Lower leg skin (tissue), 4 donors: ENCODE results near the gene ZNF765. TPM values are rescaled to one million over a fixed set of nuclear protein-coding genes. Genes with fewer than 3 reads are reported as not detected.
A peak's percentile ranks its signal among the peaks of the same experiment; 100 is the strongest.
"Not testable (repeated sequence)": the region's sequence is repeated elsewhere in the genome, so short reads cannot be mapped to it uniquely, and the experiment has no call there.

Experiments
- DNase-seq, 2 donors: peaks; one replicate each; pipeline ENCODE4 v3.0.0-alpha.2; 2019; ENCODE audit warnings: low spot score in 2 of 2
- H3K4me3 ChIP-seq: fragments of 200-600 bp; sonication (generic); 2 replicates; pipeline ENCODE4 v1.5.1; 2017; ENCODE audit warnings: mild to moderate bottlenecking, low read depth; ENCODE audit not compliant: poor library complexity, severe bottlenecking
- POLR2A ChIP-seq, 2 donors: fragments of 450-650 bp; IDR thresholded peaks; one replicate each; pipeline ENCODE4 v1.6.1; 2016 to 2017; ENCODE audit warnings: antibody characterized with exemption in 2 of 2, mild to moderate bottlenecking in 1 of 2, moderate library complexity in 1 of 2
- WGBS, 2 donors: methylation state at CpG; one replicate each; pipeline ENCODE4 v1.1.5; 2018; 5-methylcytosine and 5-hydroxymethylcytosine counted together
- intact Hi-C: fragments of 100-400 bp; cut with DNase I; formaldehyde crosslinking; loops from one replicate; pipeline ENCODE4 v1.15.0; 2023; ENCODE audit warnings: low total_unique reads
- total RNA-seq, 4 donors: library from RNA; depleted of rRNA; stranded (reverse); fragments of >200 nt; gene quantifications; one replicate each; pipeline ENCODE4 v1.1.0, GENCODE V29; 2016
- TF ChIP-seq, protein P1 (sequence below), 3 donors: fragments of 450-650 bp; IDR thresholded peaks; one replicate each; pipeline ENCODE4 v1.5.1; 2016; ENCODE audit warnings: antibody characterized with exemption in 3 of 3, mild to moderate bottlenecking in 3 of 3, moderate library complexity in 2 of 3

Gene ZNF765
- total RNA-seq, 4 donors from 2014 or later: 8.3 to 11.6 (median 9.1) TPM

- H3K4me3 ChIP-seq: peak overlapping the region; percentile 58
- DNase-seq: peak; percentile 19 to 87
- intact Hi-C loops: no loop called here
- 0% methylated on average over 30 of the region's 30 CpGs for WGBS, 2 donors
- no peak for TF ChIP-seq POLR2A (IDR thresholded peaks at IDR 0.05)
Measured at GRCh38 chr19:53432088-53432661, 37.2 kb downstream of the ZNF765 start.

DNA sequence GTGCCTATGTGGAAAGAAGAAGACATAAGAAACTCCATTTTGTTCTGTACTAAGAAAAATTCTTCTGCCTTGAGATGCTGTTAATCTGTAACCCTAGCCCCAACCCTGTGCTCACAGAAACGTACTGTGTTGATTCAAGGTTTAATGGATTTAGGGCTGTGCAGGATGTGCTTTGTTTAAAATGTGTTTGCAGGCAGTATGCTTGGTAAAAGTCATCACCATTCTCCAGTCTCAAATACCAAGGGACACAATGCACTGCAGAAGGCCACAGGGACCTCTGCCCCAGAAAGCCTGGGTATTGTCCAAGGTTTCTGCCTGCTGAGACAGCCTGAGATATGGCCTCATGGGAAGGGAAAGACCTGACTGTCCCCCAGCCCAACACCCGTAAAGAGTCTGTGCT lies 48.9 kb downstream of the ZNF765 start:
- WGBS, 2 donors: 92 to 98% methylated on average over 2 of the region's 2 CpGs

GRCh38 chr19:53447196-53447595 lies 52.2 kb downstream of the ZNF765 start:
- intact Hi-C loops, DNase-seq, H3K4me3 ChIP-seq: not testable (repeated sequence)
- WGBS, 2 donors: 89 to 96% methylated on average over 5 of the region's 5 CpGs

More for the DNA sequence above, 48.9 kb downstream of the ZNF765 start:
- intact Hi-C loops, DNase-seq, H3K4me3 ChIP-seq: not testable (repeated sequence)

DNA sequence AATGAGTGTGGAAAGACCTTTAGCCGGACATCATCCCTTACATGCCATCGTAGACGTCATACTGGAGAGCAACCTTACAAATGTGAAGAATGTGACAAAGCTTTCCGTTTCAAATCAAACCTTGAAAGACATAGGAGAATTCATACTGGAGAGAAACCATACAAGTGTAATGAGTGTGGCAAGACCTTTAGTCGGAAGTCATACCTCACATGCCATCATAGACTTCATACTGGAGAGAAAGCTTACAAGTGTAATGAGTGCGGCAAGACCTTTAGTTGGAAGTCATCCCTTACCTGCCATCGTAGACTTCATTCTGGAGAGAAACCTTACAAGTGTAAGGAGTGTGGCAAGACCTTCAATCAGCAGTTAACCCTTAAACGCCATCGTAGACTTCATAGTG lies 60.9 kb downstream of the ZNF765 start:
- no peak overlapping the region for H3K4me3 ChIP-seq
- TF ChIP-seq, protein P1, sequence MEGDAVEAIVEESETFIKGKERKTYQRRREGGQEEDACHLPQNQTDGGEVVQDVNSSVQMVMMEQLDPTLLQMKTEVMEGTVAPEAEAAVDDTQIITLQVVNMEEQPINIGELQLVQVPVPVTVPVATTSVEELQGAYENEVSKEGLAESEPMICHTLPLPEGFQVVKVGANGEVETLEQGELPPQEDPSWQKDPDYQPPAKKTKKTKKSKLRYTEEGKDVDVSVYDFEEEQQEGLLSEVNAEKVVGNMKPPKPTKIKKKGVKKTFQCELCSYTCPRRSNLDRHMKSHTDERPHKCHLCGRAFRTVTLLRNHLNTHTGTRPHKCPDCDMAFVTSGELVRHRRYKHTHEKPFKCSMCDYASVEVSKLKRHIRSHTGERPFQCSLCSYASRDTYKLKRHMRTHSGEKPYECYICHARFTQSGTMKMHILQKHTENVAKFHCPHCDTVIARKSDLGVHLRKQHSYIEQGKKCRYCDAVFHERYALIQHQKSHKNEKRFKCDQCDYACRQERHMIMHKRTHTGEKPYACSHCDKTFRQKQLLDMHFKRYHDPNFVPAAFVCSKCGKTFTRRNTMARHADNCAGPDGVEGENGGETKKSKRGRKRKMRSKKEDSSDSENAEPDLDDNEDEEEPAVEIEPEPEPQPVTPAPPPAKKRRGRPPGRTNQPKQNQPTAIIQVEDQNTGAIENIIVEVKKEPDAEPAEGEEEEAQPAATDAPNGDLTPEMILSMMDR (IDR thresholded peaks at IDR 0.05): no peak
- TF ChIP-seq POLR2A (IDR thresholded peaks at IDR 0.05): no peak
- DNase-seq: no peak
- intact Hi-C loops: no loop called here
- 92 to 93% methylated on average over 9 of the region's 9 CpGs for WGBS, 2 donors

- H3K4me3 ChIP-seq, intact Hi-C loops, DNase-seq: not testable (repeated sequence)
- 62 to 77% methylated on average over 11 of the region's 11 CpGs for WGBS, 2 donors
Measured at GRCh38 chr19:53460131-53460721, 65.3 kb downstream of the ZNF765 start.

- no peak for TF ChIP-seq POLR2A (IDR thresholded peaks at IDR 0.05)
- TF ChIP-seq, protein P1 (IDR thresholded peaks at IDR 0.05): no peak
- DNase-seq: no peak
- 92 to 94% methylated on average over 6 of the region's 6 CpGs for WGBS, 2 donors
- intact Hi-C loops: no loop called here
- no peak overlapping the region for H3K4me3 ChIP-seq
Measured at GRCh38 chr19:53461866-53462265, 66.9 kb downstream of the ZNF765 start.

DNA sequence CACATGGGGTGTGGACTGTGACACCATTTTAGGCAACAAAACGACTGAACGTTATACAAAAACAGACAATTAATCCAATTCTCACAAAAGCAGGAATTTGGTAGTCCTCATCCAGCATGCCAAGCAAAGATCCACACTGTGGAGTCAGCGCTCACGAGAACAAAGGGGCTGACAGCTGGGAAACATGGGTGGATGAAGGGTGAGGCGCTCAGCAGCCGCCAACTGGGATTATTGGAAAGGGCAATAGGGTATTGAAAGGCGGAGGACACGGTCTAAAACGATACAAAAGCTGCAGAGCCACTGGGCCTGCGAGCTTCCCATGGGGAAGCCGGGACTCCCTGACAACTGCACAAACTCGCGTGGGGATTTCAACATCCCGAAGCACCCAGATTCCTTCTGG lies 67.9 kb downstream of the ZNF765 start:
- WGBS, 2 donors: 49 to 55% methylated on average over 14 of the region's 14 CpGs
- no peak for DNase-seq
- H3K4me3 ChIP-seq: no peak overlapping the region
- TF ChIP-seq, protein P1 (IDR thresholded peaks at IDR 0.05): no peak
- TF ChIP-seq POLR2A (IDR thresholded peaks at IDR 0.05): no peak
- intact Hi-C loops: no loop called here

- no peak overlapping the region for H3K4me3 ChIP-seq
- TF ChIP-seq POLR2A (IDR thresholded peaks at IDR 0.05): no peak
- TF ChIP-seq, protein P1 (IDR thresholded peaks at IDR 0.05): no peak
- intact Hi-C loops: no loop called here
- 13 to 15% methylated on average over 19 of the region's 19 CpGs for WGBS, 2 donors
- no peak for DNase-seq
Measured at GRCh38 chr19:53463263-53463662, 68.3 kb downstream of the ZNF765 start.
